ENCODE results near the gene ALPP.

DNA sequence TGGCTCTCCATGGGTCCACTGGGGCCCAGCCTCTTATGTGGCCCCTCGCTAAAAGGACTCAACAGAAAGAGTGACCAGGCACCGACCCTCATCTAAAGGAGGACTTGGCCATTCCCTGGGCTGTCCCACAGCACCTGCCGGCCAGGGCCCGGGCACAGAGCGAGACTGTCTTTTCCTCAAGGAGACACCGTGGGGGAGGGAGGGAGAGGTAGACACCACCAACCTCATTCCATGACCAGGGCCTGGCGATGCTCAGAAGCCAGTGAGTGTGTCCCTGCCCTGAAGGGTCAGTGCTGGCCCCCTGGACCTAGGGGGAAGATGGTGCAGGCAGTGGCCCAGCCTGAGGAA lies 39.8 kb upstream of the ALPP start:
- TF ChIP-seq, protein P1, sequence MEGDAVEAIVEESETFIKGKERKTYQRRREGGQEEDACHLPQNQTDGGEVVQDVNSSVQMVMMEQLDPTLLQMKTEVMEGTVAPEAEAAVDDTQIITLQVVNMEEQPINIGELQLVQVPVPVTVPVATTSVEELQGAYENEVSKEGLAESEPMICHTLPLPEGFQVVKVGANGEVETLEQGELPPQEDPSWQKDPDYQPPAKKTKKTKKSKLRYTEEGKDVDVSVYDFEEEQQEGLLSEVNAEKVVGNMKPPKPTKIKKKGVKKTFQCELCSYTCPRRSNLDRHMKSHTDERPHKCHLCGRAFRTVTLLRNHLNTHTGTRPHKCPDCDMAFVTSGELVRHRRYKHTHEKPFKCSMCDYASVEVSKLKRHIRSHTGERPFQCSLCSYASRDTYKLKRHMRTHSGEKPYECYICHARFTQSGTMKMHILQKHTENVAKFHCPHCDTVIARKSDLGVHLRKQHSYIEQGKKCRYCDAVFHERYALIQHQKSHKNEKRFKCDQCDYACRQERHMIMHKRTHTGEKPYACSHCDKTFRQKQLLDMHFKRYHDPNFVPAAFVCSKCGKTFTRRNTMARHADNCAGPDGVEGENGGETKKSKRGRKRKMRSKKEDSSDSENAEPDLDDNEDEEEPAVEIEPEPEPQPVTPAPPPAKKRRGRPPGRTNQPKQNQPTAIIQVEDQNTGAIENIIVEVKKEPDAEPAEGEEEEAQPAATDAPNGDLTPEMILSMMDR (IDR thresholded peaks at IDR 0.05), result no peak
- no peak for TF ChIP-seq POLR2A (IDR thresholded peaks at IDR 0.05)

All from breast epithelium (tissue), 3 donors.